NCI-H2196 (cell line): Measurements from ENCODE around the gene SLC29A4.
"Not testable (repeated sequence)": the region's sequence is repeated elsewhere in the genome, so short reads cannot be mapped to it uniquely, and the experiment has no call there.

Experiments
- DNase-seq: peaks from one replicate; lab custom pipeline; 2025; ENCODE audit not compliant: unreplicated experiment; lab: John Stamatoyannopoulos, UW

Gene SLC29A4

GRCh38 chr7:5273831-5274405 lies 8.8 kb upstream of the SLC29A4 start:
- DNase-seq, result peak; percentile 72

DNA sequence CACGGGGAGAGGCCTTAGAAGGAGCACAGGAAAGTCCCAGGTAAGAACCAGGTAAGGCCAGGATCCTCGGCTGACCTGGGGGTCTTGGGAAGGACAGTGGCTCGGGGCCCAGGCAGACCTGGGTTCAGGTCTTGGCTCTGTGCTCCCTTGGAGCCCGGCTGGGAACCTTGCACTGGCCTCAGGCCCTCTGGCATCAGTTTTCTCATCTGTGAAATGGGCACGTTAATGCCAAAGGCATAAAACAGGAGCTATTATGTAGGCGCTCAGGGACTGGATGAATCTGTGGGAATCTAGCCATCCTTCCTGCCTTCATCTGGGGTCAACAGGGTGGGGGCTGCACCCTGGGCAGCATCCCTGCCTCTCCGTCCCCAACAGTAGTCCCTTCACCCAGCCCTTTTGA lies 8.3 kb upstream of the SLC29A4 start:
- DNase-seq, result no peak

- peak; percentile 47 for DNase-seq
These were observed 7.7 kb upstream of the SLC29A4 start for GRCh38 chr7:5274985-5275431.

DNA sequence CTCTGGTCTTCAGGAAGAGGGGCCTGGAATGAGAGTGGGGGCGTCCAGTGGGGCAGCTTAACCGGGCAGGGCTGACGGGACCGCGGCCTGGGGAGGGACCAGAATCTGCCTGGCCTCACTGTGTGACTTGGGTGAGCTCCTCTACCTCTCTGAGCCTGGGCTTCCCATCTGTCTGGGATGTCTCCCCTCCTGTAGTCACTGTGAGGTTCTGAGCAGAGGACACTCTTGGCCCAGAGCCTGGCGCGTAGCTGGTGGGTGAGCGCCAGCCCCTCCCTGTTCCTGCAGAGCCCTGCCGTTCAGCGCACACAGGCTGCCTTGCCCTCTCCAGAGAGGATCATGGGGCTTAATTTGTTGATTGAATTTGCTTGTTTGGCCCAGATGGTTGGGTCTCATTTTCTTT lies 7.2 kb upstream of the SLC29A4 start:
- peak; percentile 58 for DNase-seq

GRCh38 chr7:5276123-5276522 lies 6.6 kb upstream of the SLC29A4 start:
- not testable (repeated sequence) for DNase-seq

DNA sequence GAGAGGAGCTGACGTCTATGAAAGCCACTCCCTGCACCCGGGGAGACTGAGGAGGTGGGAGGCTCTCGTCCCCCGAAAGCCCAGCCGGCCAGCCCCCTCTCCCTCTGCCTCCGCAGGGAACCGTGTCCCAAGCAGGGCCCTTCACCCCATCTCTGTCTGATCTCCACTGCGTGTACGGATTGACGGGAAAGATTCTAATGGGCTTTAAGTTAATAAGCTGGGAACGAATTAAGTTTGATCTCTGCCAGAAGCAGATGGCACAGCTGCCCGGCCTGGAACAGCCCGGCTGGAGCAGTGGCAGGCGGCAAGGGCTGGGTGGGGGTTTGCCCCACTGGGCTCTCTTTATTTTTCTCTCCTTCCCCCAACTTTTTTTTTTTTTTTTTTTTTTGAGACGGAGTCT lies 6.1 kb upstream of the SLC29A4 start:
- DNase-seq, result no peak

- DNase-seq, result no peak
These were observed 4.0 kb upstream of the SLC29A4 start for GRCh38 chr7:5278766-5279165.

DNA sequence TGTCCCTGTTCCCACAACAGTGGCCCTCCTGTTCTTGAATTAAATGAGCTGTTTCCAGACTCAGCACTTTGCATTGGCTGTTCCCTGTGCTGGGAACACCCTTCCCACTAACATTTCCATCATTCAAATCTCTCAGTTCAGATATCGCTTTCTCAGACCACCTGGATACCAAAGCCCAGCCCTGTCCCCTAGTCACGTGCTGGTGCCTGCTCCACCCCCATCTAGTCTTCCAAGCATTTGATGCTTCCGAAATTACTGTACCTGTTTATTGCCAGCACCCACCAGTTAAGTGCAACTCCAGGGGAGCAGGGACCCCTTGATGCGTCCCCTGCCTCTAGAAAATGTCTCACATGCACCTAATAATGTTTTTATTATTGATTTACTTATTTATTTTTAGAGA lies 3.0 kb upstream of the SLC29A4 start:
- DNase-seq, result no peak

DNA sequence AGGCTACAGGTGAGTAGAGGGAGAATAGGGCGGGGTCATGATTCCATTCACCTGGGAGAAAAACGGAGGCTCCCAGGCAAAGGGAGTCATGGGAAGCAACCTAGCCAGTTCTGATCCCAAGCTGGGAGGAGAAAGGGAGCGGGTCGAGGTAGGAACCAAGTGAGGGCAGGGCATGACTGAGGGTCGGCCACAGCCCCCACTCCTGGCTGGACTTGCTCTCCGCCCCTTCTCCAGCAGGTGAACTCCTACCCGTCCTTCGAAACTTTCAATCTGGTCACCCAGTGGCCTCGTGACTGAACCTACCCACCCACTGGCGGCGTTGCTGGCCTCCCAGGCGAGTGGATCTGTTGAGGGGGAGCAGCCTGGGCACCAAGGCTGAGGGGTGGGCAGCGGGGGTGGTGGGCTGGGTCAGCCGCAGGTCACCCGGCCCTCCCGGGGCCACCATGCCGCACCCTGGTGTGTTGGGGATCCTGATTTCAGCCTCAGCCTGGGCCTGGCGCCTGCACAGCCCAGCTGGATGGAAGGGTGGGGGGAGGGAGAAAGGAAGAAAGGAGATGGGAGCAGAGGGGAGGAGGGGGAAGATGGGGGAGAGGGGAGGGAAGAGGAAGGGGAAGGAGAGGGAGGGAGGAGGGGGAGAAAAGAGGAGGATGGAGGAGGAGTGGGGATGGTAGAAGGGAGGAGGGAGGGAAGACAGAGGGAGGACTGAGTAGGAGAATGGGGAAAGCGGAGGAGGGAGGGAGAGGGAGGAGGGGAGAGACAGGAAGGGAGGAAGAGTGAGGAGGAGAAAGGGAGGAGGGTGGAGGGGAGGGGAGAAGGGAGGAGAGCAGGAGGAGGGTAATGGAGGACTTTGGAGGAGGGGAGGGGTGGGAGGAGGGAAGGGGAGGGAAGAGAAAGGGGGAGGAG lies 894 bp upstream of the SLC29A4 start:
- DNase-seq, result not testable (repeated sequence)

GRCh38 chr7:5283421-5284303 lies 919 bp downstream of the SLC29A4 start:
- no peak for DNase-seq

DNA sequence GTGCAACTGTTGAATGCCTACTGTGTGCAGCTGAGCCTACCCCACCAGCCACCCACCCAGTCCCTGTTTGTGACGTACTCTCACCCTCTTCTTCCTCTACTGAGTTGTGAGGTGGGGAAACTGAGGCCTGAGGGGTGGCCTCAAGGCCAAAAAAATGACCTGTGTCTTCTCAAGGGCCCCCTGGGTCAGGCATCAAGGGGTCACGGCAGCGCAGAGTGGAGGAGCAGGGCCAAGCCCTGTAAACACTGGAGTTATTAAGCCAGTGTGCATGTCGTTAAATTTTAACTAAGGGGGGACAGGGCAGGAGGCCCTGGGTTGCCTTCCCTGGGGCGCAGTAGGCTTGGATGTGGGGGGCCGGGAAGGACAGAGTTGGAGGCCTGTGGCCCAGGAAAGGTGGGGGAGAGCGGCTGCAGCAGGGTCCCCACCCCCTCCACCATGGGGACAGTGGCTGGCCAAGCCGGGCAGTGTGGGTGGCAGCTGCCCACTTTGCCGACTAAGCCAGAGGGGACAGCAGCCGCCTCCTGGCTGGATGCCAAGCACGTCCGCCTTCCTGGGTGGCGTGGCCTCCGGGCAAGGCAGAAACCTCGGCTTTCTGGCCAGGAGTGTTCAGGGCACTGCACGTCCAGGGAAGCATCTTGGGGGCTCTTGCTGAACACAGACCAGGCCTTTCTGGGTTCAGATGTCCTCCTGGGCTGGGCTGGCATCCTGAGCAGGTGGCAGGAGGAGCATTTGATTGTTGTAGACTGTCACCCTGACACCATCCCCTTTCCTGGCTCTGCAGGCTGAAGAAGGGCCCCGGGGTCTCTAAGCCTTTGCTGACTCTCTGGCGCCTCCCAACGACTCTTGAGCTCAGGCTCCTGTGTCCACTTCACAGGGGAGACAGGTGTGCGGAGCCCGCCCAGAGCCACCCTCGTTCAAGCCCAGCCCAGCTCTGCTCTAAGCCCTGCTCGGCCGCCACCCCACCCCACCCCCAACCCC lies 1.9 kb downstream of the SLC29A4 start:
- peak; percentile 86 for DNase-seq

DNA sequence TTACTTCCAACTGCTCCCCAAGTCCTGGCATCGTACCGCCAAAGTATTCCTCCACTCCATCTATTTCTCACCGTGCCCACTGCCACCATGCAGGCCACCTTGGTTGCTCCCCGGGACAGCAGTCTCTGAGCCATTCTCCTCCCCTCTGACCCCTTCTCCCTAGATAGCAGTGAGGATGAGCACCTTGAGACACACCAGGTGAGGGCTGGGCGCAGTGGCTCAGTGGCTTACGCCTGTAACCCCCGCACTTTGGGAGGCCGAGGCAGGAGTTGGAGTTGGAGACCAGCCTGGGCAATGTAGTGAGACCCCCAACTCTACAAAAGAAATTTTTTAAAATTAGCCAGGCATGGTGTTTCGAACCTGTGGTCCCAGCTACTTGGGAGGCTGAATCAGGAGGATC lies 4.2 kb downstream of the SLC29A4 start:
- DNase-seq, result no peak

- not testable (repeated sequence) for DNase-seq
These were observed 4.6 kb downstream of the SLC29A4 start for GRCh38 chr7:5287373-5287772.

DNA sequence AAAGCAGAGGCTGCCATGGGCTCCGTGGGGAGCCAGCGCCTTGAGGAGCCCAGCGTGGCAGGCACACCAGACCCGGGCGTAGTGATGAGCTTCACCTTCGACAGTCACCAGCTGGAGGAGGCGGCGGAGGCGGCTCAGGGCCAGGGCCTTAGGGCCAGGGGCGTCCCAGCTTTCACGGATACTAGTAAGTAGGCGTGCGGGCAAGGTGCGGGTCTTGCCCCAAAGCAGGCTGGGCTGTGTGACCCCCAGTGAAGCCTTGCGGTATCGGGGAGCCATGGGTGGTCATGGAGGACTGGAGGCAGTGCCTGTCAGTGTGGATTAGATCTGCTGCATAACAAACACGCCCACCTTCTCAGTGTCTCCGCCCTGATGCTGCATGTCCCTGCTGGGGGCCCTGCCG lies 5.1 kb downstream of the SLC29A4 start:
- no peak for DNase-seq

DNA sequence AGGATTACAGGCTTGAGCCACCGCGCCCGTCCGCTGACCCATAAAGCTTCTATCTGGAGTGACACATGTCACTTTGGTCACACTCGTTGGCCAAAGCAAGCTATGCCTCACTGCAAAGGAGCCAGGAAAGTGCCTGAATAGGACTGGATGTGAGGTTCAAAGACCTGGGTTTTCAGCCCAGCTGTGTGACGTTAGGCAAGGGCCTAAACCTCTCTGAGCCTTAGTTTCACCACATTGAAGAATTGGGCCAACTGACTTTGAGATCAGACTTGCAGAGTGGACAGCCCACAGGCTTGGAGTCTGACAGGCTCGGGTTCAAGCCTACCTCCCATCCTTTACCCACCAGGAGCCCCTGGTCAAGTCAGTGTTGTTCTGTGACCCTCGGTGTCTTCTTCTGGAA lies 5.8 kb downstream of the SLC29A4 start:
- not testable (repeated sequence) for DNase-seq

GRCh38 chr7:5289355-5289754 lies 6.6 kb downstream of the SLC29A4 start:
- no peak for DNase-seq

GRCh38 chr7:5291301-5291700 lies 8.6 kb downstream of the SLC29A4 start:
- DNase-seq, result no peak

- DNase-seq, result not testable (repeated sequence)
These were observed 9.1 kb downstream of the SLC29A4 start for GRCh38 chr7:5291711-5292335.

- no peak for DNase-seq
These were observed 11.6 kb downstream of the SLC29A4 start for GRCh38 chr7:5294169-5294987.
